GM21423 (cell line): Measurements from ENCODE around the gene SCN2A.
A peak's percentile ranks its signal among the peaks of the same experiment; 100 is the strongest.

Experiments used
- ATAC-seq: cut with Tn5 transposase; IDR thresholded peaks from one replicate; pipeline ENCODE4 v1.9.1; 2021; ENCODE audit warnings: mild to moderate bottlenecking, moderate library complexity; ENCODE audit not compliant: unreplicated experiment

Gene SCN2A

DNA sequence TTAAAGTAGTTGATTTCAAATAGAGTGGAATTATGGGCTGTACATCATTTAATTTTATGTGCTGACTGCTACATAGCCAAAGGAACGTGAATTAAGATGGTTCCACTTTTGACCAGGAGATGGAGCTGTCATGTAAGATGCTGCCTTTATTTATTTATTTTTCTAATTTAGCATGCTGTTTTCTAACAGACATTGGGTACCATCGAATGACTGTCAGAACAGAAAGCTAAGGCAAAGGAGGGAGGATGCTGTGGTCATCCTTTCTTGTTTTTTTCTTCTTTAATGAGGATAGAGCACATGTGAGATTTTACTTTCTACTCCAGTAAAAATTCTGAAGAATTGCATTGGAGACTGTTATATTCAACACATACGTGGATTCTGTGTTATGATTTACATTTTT lies at the start of gene SCN2A:
Gene SCN2A (plus strand): TSS at position 185 of the 400 bp plus-strand sequence. CDS start 56,410 bp downstream, outside the sequence.
- no peak for ATAC-seq

DNA sequence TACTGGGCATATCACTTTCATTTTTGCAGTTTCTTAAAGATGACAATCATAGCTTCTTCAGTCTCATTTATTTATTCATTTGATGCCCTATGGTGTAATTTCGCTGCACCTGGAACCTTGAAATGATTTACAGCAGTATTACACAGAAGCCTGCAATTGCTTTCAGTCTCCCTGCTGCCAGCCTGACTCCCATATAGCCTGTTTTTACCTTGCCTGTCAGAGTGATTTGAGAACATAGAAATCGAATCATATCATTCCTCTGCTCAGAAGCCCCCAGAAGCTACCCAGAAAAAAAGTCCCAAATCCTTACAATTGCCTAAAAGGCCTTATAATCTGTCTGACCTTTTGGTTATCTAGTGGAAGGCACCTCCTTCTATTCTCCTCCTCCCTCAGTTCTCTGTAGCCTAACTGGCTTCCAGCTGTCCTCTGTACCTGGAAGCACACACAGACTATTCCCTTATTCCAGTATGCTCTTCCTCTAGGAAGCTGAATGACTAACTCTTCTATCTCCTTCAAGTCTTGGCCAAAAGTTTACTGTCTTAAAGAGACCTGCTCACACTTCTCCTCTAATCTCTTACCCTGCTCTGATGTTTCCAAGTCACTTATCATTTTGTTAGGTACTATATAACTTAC lies 48.0 kb upstream of the SCN2A start:
- no peak for ATAC-seq

DNA sequence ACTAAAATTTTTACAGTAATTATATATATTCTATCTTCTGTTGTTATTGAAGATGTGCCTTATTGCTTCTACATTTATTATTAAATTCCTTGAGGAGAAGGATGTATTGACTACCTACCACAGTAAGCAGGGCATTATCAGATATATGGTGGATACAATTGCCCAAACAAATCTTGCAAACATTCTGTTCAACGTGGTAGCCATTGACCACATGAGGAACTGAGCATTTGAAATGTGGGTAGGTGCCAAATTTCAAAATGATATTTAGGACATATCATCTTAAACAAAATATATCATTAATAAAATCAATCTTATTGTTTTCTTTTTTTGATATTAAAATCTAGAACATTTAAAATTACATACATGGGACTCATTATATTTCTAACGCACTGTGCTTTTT lies 46.5 kb upstream of the SCN2A start:
- peak; percentile 42 for ATAC-seq

DNA sequence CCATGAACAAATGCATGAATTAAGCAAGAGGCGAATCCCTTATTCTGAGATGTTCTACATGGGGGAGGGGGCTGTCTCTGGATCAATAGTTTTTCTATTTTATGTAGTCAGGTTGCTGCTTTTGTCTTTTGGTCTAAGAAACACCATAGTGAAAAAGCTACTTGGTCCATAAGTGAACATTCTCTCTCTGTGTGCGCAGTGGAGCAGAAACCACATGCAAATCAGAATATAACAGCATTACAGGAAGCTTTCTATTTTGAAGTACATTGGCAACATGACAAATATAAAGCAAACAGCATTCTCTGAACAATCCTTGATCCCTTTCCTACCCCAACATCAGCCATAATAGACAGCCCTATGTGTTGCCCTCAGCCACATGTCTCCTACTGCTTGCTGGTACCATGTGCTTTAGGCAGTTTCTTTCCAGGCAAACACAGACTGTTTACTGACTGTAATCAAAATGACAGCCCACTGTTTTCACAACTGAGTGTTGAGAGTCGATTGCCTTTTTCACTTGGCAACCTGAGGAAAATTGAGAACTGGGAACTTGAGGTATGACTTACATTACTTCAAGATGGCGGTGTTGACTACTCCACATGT lies 45.9 kb upstream of the SCN2A start:
- ATAC-seq = peak; percentile 97

DNA sequence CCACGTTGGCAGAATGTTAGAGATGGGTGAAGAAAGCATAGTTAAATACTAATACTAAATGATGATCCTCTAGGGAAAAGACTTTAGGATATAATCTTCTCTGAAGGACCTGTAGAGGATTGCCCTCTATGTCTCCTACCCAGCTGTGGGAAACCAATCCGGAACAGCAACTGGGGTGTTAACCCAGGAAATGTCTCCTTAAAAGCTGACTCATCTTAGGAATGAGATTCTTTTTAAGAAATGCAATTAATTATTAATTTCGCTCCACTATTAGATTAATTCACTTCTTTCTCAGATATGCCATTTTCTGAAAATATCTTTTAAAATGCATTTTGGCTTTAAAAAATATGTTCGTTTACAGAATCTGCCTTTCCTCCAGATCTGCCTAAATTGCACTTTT lies 42.8 kb upstream of the SCN2A start:
- no peak for ATAC-seq

DNA sequence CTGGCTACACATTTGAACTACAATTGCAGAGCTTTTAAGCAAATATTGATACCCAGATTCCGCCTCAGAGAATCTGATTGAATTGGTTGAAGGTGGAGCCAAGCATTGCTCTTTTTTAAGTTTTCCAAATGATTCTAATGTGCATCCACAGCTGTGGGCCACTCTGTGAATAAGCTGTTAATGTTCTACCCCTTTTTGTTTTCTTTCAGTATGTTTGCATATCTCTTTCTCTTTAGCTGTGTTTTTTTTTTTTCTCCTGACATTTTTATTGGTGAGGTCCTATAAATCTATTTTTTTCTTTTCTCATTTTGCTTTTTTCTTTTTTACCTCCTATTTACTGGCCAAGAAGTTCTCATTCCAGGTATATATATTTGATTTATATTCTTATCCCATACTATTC lies 41.9 kb upstream of the SCN2A start:
- no peak for ATAC-seq

DNA sequence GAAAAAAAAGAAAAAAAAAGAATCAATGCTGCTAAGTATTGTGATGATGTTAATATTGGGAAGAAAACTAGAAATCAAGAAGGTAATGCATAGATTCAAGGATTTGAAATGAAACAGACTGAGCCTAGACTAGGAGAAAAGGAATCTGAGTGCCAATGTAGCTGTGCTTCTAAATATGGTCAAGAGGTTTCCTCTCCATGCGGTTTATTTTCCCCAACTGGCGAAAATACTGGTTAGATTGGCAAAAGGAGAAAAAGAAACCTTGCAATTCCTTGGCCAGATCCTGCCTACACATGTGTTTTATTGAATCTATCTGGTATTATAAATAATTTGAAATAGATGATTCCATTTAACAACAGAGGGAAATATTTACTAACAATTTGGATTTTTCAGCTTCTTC lies 41.0 kb upstream of the SCN2A start:
- no peak for ATAC-seq

DNA sequence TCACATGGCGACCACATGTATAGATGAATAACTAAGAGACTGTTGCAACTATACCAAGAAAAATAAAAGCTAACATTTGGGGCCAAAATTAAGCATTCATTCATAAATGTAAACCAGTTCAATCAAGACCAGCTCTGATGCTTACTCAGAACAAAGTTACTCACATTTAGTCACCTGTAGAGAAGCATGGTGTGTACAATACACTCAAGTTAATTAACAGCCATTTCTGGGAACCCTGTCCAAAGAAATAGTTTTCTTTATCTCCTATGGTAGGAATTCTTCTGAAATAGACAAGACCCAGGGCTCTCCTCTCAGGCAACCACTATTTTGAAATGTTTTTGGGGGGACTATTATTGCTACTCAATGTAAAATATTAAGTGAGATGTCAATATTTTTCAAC lies 37.0 kb upstream of the SCN2A start:
- no peak for ATAC-seq

DNA sequence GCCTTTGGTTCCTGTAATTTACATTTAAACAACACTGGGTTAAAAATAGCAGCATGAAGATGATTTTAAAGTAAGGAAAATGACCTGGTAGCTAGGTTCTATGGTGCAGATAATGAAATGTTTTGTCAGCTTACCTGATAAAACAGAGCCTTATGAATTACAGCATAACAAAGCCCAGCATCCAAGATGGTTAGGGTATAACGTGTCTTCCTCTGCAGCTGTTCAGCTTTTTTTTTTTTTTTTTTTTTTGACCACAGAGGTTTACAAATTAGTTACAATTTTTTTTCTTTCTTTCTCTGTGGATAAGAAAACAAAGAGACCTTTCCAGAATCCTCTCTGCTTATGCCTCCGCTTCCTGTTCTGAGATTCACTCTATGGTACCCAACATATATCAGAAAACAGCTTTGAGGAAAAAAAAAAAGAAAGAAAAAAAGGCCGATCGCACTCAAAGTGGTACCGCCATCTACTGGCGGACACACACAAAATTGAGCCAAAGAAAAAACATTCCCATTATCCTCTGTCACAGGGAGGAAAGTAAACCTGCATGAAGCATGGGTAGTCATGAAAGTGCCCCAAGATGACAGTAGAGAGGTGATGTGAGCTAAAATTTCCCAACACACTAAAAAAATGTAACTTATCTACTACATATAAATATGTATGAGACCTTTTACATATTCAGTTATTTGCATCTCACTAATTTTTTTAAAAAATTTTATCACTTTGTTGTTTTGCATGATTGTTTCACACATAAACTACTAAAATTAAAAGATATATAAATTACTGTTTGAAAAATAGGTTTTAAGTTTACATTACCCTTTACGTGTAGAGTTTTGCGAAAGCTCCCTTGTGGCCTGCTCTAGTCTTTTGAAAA lies 35.3 kb upstream of the SCN2A start, which contains the start of gene SCN3A:
Gene SCN3A (minus strand): TSS at position 362 of the 871 bp plus-strand sequence. CDS start 27,656 bp downstream, outside the sequence.
- peak; percentile 65 for ATAC-seq

DNA sequence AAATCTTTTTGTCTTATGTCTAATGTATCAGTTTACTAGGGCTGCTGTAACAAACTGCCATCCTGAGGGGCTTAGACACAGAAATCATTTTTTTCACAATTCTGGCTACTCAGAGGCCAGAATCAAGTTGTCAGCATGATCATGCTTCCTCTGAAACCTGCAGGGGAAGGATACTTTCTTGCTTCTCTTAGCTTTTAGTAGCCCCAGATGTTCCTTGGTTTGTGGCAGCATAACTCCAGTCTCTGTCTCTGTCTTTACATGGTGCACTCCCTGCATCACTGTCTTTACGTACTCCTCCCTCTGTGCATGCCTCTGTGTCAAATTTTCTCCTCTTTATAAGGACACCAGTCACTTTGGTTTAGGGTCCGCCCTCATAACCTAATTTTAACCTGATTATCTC lies 33.3 kb upstream of the SCN2A start:
- no peak for ATAC-seq

DNA sequence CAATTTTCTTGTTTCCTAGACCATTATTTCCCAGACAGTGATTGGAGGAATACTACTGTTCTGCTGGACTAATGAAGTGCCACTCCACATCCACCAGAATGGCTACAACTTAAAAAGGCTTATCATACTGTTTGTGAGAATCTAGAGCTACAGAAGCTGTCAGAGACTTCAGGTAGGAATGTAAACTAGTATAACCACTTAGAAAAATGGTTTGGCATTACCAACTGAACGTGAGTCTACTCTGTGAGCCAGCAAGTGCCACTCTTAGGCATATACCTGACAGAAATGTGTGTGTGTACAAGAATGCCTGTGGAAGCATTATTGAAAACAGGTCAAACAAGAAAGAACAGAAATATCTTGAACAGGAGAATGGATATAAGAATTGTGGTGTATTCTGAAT lies 31.1 kb upstream of the SCN2A start:
- ATAC-seq = no peak

DNA sequence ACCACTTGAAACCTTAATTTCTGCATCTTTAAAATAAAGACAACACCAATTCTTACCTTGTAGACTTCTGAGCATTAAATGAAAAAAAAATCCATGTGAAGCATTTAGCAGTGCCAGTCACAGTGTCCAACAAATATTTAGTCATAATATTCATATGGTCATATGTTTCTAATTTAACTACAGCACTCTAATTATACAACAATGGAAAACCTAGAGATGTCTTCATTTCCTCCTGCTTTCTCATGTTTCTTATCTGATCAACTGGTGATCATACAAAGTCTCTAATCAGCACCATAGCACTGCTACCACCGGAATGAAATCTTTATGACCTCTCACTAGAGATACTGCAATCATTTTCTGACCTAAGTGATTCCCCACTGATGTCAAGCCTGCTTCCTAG lies 25.1 kb upstream of the SCN2A start:
- no peak for ATAC-seq

DNA sequence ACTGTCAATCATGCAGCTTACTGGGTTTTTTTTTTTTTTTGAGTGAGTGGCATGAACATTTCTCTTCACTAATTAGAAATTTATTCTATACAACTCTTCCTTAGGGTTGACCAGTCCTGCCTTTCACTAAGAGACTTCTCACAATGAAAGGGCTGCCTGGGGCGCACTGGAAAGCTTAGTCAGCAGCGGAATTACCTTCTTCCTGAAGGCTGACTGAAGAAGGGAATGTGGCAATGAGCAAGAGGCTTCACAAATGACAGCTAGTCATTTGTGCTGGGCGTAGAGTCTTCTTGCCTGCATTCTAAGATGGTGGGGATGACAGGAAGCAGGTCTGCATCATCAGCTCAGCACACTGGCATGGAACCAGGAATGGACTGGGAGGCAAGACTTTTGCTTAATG lies 19.7 kb upstream of the SCN2A start:
- ATAC-seq = no peak

DNA sequence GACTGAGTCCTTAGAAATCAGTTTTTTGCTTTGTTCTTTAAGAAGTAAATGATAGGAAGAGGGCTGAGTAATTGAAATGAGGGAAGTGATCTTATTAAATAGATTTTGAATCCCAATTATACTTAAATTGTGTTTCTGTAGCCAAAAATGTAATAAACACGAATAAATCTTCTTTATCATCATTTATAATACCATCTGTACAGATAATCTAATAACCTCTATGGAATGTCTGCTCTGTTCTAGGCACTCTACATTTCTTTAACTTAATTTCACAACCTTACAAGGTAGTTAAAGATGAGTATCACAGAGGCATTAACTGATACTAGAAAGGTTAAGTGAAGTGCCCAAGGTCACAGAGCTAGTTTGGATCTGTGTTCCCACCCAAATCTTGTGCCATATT lies 14.3 kb upstream of the SCN2A start:
- no peak for ATAC-seq

DNA sequence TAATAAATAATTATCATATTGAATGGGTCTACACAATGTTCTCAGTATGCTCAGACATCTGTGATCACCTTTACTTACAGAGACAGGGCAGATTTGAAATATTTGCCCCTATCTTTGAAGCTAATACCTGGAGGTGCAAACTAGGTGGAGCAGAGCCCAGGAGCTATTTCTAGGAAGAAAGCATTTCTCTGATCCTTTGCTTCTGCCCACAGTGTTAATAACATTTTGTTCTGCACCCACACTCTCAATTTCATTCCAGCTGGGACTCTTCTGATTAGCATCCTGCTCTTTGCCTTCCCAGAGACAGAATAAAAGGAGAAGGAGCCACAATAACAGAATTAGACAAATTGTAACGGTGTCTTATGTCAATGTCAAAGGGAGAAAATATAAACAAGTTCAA lies 11.6 kb upstream of the SCN2A start:
- ATAC-seq = no peak

DNA sequence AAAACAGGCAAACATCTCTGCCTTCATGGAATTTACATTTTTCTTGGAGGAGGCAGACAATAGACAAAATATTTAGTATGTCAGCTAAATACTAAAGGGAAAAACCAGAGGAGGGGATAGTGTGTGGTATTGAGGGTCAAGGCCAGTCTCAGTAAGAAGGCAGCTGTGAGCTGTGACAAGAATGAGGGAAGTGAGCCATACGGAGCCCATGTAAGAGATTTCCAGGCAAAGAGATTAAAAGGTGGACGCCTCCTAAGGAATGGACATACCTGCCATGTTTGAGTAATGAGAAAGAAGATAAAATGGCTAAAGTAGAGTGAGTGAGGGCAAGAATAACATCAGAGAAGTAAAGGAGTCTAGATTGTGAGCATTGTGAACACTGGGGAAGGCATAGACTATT lies 2.2 kb upstream of the SCN2A start:
- no peak for ATAC-seq

DNA sequence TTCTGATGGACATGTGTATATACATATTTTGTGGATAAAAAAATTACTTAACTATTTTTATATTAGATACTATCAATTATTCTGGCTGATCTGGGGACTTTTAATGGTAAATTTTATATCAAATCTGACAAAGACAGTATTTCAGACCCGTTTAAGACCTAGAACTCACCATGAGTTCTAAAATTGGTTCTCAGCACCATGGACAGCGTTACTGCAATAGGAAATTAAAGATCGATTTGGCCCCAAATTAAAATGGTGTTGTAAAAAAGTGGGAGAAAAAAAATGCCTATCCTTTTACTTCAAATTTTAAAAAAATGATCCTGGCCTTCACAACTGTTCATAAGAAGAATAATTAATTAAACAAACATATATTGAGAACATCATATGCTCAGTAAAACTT lies 919 bp upstream of the SCN2A start:
- ATAC-seq = no peak

DNA sequence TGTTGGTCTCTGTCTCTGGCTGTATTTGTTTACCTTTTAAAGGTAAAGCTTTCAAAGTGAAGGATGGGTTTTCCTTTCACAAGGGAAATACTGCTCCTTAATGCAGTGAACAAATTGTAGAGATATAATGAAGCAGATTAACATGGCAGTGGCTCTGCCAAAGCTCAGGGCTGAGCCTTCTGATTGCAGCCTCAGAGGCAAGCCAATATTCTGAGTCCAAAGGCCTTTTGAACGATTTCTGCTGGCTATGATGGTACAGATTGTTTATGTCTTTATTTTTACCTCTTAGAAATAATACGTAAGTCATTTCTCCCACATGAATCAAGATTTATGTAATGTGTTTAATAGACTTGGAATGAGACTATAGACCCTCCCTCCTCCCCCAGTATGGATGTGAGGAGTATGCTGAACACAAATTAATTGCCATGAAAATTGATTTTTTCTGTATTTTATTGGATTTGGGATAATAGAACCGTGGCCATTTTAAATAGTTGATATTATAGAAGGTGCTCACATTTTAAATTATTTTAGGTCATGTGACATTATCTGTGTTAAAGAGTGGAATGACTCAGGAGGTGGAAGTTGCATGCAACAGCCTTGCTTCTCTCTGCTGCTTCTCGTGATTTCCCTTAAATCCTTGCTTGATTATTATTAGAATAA lies 772 bp downstream of the SCN2A start:
- ATAC-seq = no peak

DNA sequence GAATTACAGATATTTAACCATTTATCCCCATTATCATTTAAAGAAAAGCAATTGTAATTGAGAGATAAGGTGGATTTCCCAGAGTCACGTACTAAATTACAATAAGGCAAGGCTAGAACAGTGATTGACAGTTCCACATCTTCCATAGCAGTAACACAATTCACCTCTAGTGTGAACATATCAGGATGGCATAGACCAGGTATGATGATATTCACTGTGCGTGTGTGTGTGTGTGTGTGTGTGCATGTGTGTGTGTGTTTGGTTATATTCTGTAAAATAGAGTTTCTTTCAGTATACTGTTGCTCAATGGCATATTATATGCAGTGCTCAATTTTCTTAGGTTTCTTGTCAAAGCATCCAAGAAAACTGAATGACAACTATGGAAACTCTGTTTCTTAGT lies 1.7 kb downstream of the SCN2A start:
- no peak for ATAC-seq

DNA sequence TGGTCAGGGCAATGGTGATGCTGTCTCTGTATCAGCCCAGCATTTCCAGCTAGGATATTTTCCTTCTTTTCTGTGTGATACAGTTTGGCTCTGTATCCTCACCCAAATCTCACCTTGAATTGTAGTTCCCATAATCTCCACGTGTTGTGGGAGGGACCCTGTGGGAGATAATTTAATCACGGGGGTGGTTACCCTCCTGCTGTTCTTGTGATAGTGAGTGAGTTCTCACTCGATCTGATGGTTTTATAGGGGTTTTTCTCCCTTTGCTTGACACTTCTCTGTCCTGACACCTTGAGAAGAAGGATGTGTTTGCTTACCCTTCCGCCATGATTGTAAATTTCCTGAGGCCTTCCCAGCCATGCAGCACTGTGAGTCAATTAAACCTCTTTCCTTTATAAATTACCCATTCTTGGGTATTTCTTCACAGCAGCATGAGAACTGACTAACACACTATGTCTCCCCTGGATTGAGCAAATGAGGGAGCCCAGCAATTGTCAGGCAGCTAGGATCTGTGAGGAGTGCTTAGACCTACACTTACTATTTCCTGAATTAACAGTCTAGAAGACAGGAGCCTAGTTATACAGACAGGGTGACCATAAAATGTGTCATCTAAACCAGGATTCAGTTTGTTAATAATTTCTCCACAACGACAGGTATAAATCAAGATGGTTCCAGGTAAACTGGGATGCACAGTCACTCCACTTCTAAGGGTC lies 6.0 kb downstream of the SCN2A start:
- no peak for ATAC-seq

DNA sequence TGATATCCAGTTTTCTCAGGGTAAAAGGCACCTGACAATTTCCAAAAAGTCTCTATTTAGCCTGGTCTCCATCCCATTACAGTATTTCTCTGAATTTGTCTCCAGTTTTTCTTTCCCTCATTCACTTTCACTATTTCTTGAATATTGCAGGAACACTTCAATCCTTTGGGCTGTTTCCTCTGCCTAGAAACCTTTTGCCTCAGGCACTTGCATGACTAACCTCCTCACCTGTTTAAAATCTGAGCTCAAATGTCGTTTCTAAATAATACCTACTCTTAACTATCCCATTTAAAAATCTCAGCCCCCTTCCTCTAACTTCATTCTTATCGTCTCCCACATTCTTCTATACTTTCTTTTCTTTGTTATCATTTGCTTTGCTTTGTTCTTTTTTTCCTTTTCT lies 9.0 kb downstream of the SCN2A start:
- ATAC-seq = no peak
